AG08395 (cell line): ENCODE measurements around the gene CDKAL1.

Experiments
- DNase-seq: peaks from one replicate; pipeline ENCODE4 v3.0.0; 2012; ENCODE audit warnings: mixed read lengths, low spot score

The CDKAL1 gene

DNA sequence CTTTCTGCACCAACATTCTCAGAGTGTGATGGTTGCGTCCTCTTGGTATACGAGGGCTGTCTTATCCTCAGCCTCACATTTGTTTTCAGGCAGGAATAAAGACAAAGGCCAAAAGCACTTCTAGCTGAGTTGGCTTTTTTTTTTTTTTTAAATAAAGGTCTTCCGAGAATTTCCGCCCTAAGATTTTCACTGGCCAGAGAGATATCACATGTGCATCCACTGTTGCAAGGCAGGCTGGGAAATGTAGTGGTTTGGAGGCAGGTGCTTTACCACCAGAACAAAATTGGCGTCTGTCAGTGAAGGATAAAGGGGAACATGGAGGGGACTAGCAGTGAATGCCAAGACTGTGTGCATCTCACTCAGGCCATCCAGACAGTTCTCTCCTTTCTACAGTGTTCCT, 724.4 kb downstream of the CDKAL1 start:
- DNase-seq, result no peak

GRCh38 chr6:21259660-21260059, 725.4 kb downstream of the CDKAL1 start:
- DNase-seq, result no peak

DNA sequence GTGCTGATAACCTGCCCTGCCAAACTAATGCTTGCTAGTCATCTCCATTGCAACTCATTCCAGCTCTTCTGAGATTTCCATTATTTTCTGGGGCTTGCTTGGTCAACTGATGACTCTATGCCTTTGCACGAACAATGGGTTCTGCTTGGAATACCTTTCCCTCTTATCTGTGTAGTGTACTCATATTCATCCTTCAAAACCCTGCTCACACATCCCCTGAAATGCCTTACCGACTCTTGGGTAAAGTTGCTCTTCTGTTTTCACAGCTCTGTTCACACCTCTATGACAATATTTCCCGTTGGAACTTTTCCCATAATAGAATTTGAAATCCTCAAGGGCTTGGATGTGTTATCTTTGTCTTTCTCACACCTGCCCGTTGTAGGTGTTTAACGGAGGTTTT, 728.2 kb downstream of the CDKAL1 start:
- DNase-seq, result no peak

- no peak for DNase-seq
Measured at GRCh38 chr6:21263531-21264287, 729.5 kb downstream of the CDKAL1 start.

DNA sequence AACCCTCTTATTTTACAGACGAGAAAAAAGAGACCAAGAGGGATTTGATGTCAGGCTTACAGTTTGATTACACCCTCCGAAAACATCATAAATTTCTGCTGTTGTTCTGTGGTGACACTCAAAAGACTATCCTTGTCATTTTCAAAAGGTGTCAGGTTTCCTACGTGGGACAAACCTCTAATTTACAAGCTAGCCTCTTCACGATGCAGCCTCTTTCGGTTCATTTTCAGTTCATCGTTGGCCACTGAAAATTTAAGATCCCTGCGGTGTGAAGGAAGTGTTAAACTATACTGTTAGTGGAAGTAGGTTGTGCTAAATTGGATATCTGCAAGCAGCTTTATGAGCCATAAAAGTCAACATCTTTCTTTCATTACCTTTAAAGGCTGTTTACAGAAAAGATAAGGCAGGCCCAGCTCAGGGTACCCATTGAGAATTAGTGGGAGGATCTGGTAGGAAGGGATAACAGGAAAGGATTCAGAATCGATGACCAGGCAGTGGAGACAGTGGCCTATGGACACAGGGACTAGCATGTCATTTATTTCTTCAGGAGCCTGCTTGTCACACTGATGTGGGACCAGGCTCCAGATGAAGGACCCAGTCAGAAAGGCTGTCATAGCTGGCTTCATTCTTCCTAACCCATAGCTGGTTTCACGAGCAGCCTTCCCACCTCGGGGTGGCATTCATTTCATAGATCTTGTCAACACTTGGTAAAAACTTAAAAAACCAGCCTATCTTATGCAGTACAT, 730.2 kb downstream of the CDKAL1 start:
- no peak for DNase-seq

DNA sequence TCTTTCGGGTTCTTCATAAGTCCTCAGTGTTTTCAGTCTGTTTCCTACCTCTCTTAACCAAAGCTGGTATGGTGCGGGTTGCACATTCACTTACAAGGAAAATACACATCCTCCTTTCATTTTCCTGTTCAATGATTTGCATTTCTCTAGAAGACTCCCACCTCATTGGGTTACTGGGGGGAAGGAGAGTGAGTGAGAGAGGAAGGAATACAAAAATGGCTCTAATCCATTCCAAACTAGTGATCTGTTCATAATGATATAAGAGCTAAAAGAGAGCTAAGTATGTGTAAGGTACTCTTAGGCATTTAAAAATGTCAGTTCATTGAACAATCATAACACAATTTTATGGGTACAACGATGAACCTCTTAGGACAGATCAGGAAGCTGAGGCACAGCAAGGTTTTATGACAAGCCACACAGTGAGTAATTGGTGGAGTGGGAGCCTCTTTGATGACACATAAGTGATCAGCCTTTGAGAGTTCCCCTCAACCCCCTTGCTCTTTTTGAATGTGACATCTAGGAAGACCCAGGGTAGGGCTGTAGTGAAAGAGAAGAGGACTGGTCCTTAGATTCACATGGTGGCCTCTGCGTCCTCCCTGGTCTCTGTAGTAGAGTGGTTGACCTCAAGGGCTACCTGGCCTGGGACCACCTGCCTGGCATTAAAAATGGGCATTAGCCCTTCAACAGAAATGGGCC, 730.9 kb downstream of the CDKAL1 start:
- DNase-seq, result no peak

DNA sequence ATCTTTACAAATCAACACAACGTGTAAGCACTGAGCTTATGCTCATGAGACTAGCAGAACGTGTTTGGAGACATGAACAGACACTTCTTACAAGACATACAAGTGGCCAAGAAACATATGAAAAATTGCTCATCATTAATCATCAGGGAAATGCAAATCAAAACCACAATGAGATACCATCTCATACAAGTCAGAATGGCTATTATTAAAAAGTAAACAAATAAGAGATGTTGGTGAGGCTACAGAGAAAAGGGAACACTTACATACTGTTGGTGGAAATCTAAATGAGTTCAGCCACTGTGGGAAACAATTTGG, 731.4 kb downstream of the CDKAL1 start:
- no peak for DNase-seq

GRCh38 chr6:21270636-21271201, 736.5 kb downstream of the CDKAL1 start:
- DNase-seq, result no peak

DNA sequence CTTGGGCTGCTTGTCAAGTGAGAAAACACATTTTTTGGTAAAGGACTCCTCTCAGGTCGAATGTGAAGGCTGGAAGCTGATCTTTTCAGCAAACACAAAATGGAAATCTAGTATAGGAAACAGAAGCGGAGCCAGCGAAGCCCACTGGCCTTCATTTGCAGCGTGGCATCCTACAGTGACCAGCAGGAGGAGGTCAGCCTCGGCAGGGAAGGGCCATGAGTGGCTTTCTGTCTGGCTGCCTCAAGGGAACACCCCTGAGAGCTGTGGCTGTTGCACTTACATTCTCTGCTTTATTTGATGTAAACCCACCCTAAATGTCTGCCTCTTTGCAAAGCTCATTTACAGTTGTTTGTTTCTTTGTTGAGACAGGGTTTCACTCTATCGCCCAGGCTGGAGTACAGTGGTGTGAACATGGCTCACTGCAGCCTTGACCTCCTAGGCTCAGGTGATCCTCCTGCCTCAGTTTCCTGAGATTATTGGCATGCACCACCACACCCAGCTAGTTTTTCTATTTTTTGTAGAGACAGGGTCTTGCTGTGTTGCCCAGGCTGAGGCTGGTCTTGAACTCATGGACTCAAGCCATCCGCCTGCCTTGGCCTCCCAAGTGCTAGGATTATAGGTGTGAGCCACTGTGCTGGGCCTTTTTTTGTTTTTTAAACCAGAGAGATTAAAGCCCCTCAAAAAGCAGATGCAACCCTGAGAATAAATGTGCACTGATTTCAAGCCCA, 737.3 kb downstream of the CDKAL1 start:
- DNase-seq, result no peak

GRCh38 chr6:21273451-21273850, 739.2 kb downstream of the CDKAL1 start:
- DNase-seq, result no peak

- DNase-seq, result no peak
Measured at GRCh38 chr6:21274851-21275250, 740.6 kb downstream of the CDKAL1 start.

DNA sequence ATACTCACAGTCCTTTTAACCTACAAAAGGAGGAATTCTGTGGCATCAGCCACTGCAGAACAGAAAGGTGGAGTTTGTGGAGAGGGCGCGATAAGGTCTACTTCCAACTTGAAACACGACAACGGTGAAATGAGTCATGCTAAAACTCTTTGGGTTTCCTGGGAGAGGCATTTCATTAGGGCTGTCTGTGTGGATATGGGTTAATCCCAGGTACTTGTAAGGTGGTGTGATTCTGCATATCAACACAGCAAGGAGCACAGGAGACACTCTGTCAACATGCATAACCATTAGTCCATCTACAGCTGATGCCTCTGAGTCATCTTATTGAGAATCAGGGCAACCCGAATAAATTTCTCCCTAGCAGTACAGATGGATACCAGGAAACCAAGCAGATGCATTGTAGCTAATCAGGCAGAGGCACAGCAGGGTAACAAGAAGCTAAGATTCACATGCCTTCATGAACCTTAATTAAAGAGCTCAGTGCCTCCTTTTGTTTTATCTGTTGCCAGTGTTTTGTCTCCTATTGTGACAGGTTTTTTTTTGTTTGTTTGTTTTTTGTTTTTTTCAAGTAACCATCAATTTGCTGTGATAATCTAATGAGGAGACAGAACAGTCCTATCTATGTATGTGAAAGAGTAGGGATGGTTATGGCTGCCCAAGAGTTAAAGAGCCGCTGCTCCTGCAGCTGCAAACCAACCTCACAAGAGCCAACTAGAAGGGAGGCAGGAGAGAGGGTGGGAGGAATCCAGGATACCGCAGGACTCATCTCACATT, 743.5 kb downstream of the CDKAL1 start:
- DNase-seq, result no peak

GRCh38 chr6:21278375-21278745, 744.1 kb downstream of the CDKAL1 start:
- no peak for DNase-seq

- DNase-seq, result no peak
Measured at GRCh38 chr6:21279619-21280018, 745.4 kb downstream of the CDKAL1 start.

- no peak for DNase-seq
Measured at GRCh38 chr6:21281366-21281765, 747.1 kb downstream of the CDKAL1 start.
